Neuronal stem cell (in vitro differentiated cells): Measurements from ENCODE around the gene TAF1B.
"Not testable (repeated sequence)": the region's sequence is repeated elsewhere in the genome, so short reads cannot be mapped to it uniquely, and the experiment has no call there.

Experiments used
- DNase-seq: peaks from one replicate; pipeline ENCODE4 v3.0.0-alpha.2; 2013; ENCODE audit warnings: low spot score
- H2AFZ ChIP-seq: one replicate; pipeline ENCODE4 v1.6.1; 2013; ENCODE audit warnings: mild to moderate bottlenecking, low read length, inconsistent platforms
- H2AK5ac ChIP-seq: 2 replicates; pipeline ENCODE4 v1.6.1; 2013; ENCODE audit warnings: low read depth, mild to moderate bottlenecking, inconsistent platforms, low read length, moderate library complexity, mixed read lengths
- H2BK120ac ChIP-seq: 2 replicates; pipeline ENCODE4 v1.6.1; 2013; ENCODE audit warnings: low read depth, mild to moderate bottlenecking, inconsistent platforms, low read length, moderate library complexity, mixed read lengths
- H2BK12ac ChIP-seq: one replicate; pipeline ENCODE4 v1.6.1; 2013; ENCODE audit warnings: low read length, inconsistent platforms
- H2BK15ac ChIP-seq: 2 replicates; pipeline ENCODE4 v1.6.1; 2013; ENCODE audit warnings: mild to moderate bottlenecking, low read length, inconsistent platforms, mixed read lengths
- H2BK5ac ChIP-seq: one replicate; pipeline ENCODE4 v1.6.1; 2013; ENCODE audit warnings: inconsistent platforms, mild to moderate bottlenecking, low read length, moderate library complexity
- H3K14ac ChIP-seq: one replicate; pipeline ENCODE4 v1.6.1; 2013; ENCODE audit warnings: low read length, inconsistent platforms
- H3K18ac ChIP-seq: 2 replicates; pipeline ENCODE4 v1.6.1; 2013; ENCODE audit warnings: low read length, inconsistent platforms
- H3K23ac ChIP-seq: 2 replicates; pipeline ENCODE4 v1.6.1; 2013; ENCODE audit warnings: low read depth, mild to moderate bottlenecking, mixed read lengths, low read length, inconsistent platforms; ENCODE audit not compliant: poor library complexity
- H3K27ac ChIP-seq: replicated peaks from 3 replicates; pipeline ENCODE4 v1.5.1; 2013; ENCODE audit warnings: low read length, inconsistent platforms
- H3K27me3 ChIP-seq, 3 experiments: 2 replicates each; pipeline ENCODE4 v1.6.1; 2013; ENCODE audit warnings: low read length in 3 of 3, mild to moderate bottlenecking in 2 of 3, inconsistent platforms in 1 of 3, low read depth in 1 of 3, mixed read lengths in 1 of 3, moderate library complexity in 1 of 3; ENCODE audit not compliant: control insufficient read depth in 3 of 3, insufficient read depth in 3 of 3
- H3K36me3 ChIP-seq, 2 donors: replicated peaks in 1 of 2; 2 replicates each; pipeline ENCODE4 v1.6.1; 2013; ENCODE audit warnings: low read length in 2 of 2; ENCODE audit not compliant: control insufficient read depth in 2 of 2, insufficient read depth in 2 of 2
- H3K4ac ChIP-seq: 2 replicates; pipeline ENCODE4 v1.6.1; 2013; ENCODE audit warnings: inconsistent platforms, mild to moderate bottlenecking, low read length, moderate library complexity
- H3K4me1 ChIP-seq, 2 donors: 1 replicate in 1 of 2; 2 replicates in 1 of 2; pipeline ENCODE4 v1.6.1; 2013; ENCODE audit warnings: low read length in 2 of 2, low read depth in 1 of 2; ENCODE audit not compliant: control insufficient read depth in 2 of 2, insufficient read depth in 1 of 2
- H3K4me2 ChIP-seq: one replicate; pipeline ENCODE4 v1.6.1; 2013; ENCODE audit warnings: mild to moderate bottlenecking, low read length, inconsistent platforms; ENCODE audit not compliant: insufficient read depth, poor library complexity, severe bottlenecking
- H3K4me3 ChIP-seq, 2 donors: 2 replicates each; pipeline ENCODE4 v1.5.1; 2013; ENCODE audit warnings: low read length in 2 of 2, mild to moderate bottlenecking in 2 of 2, inconsistent platforms in 1 of 2, moderate library complexity in 1 of 2
- H3K79me1 ChIP-seq: one replicate; pipeline ENCODE4 v1.6.1; 2013; ENCODE audit warnings: low read depth, mild to moderate bottlenecking, inconsistent platforms, low read length, moderate library complexity
- H3K9ac ChIP-seq: one replicate; pipeline ENCODE4 v1.6.1; 2013; ENCODE audit warnings: mild to moderate bottlenecking, low read depth, low read length, inconsistent platforms; ENCODE audit not compliant: poor library complexity
- H3K9me3 ChIP-seq, 2 donors: replicated peaks in 1 of 2; 2 replicates each; pipeline versions ENCODE3 to v1.6.1; 2013; ENCODE audit warnings: low read length in 2 of 2, mild to moderate bottlenecking in 2 of 2, inconsistent platforms in 1 of 2, low read depth in 1 of 2, mixed read lengths in 1 of 2, moderate library complexity in 1 of 2; ENCODE audit not compliant: control insufficient read depth in 2 of 2, insufficient read depth in 1 of 2
- H4K8ac ChIP-seq: one replicate; pipeline ENCODE4 v1.6.1; 2013; ENCODE audit warnings: low read depth, mild to moderate bottlenecking, inconsistent platforms, low read length, moderate library complexity
- H4K91ac ChIP-seq: one replicate; pipeline ENCODE4 v1.6.1; 2013; ENCODE audit warnings: low read length, low read depth, mild to moderate bottlenecking, inconsistent platforms; ENCODE audit not compliant: poor library complexity
- whole genome bisulfite sequencing, 2 donors: extraction: QIAGEN DNeasy Blood & Tissue Kit; methylation state at CpG; one replicate each; pipeline ENCODE4 v1.1.7; 2013; ENCODE audit warnings: missing lambda C conversion rate in 2 of 2, mixed read lengths in 1 of 2; ENCODE audit not compliant: insufficient read length in 2 of 2, insufficient replicate concordance in 1 of 2; ENCODE audit errors: extremely low coverage in 2 of 2; 5-methylcytosine and 5-hydroxymethylcytosine counted together

Gene TAF1B

DNA sequence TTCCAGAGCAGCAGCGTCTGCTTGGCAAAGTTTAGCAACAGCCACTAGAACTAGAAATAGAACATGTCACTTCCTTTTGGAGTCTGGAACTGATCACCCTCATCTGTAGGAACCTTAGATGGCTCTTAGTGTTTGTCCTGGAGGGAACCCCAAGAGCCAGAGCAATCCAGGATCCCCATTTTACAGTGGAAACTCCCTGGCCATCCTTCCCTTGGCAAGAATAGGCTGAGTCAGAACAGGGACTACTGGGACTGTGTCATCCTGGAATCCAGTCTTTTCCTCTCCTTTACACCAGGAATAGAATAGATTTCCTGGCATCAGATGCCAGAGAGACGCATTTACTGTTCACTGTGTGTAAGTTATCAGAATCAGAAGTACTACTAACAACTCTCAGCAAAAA, 75.0 kb downstream of the TAF1B start:
- DNase-seq: no peak
- Histone ChIP-seq H3K4ac (no peak overlapping the region), H3K4me1 (peaks cover 6 to 13% of the 10 kb centered on the region in 2 donors), H3K4me2 (no peak overlapping the region), H3K36me3 (peaks cover 7 to 87% of the 10 kb centered on the region in 2 donors), H4K8ac (no peak overlapping the region), H3K14ac (no peak overlapping the region), H3K27me3 (no peaks in the 10 kb centered on the region), H3K27ac (no peak overlapping the region), H3K79me1 (no peaks in the 10 kb centered on the region), H2BK5ac (no peak overlapping the region), H2BK15ac (no peak overlapping the region), H2BK12ac (no peak overlapping the region), H3K4me3 (no peak overlapping the region), H2BK120ac (no peak overlapping the region), H2AFZ (no peak overlapping the region), H3K18ac (no peak overlapping the region), H2AK5ac (no peak overlapping the region), H4K91ac (no peak overlapping the region), H3K9me3 (no peaks in the 10 kb centered on the region), H3K23ac (no peak overlapping the region), H3K9ac (no peak overlapping the region)
- WGBS, 2 donors: no CpG with 5 or more reads among the region's 2 CpGs

- Histone ChIP-seq H3K4me2 (no peak overlapping the region), H3K23ac (no peak overlapping the region), H2BK12ac (no peak overlapping the region), H3K36me3 (peaks cover 4 to 82% of the 10 kb centered on the region in 2 donors), H3K27ac (no peak overlapping the region), H2BK120ac (no peak overlapping the region), H2AFZ (no peak overlapping the region), H2BK5ac (no peak overlapping the region), H3K9me3 (no peaks in the 10 kb centered on the region), H3K4ac (no peak overlapping the region), H3K27me3 (no peaks in the 10 kb centered on the region), H3K4me1 (peaks cover 3 to 13% of the 10 kb centered on the region in 2 donors), H3K14ac (no peak overlapping the region), H3K4me3 (no peak overlapping the region), H3K79me1 (no peaks in the 10 kb centered on the region), H2AK5ac (no peak overlapping the region), H3K9ac (no peak overlapping the region), H4K8ac (no peak overlapping the region), H2BK15ac (no peak overlapping the region), H3K18ac (no peak overlapping the region), H4K91ac (no peak overlapping the region)
- DNase-seq: no peak
- no CpG with 5 or more reads among the region's 3 CpGs for WGBS, 2 donors
Measured at GRCh38 chr2:9919512-9919911, 76.2 kb downstream of the TAF1B start.

- not testable (repeated sequence) for H3K14ac ChIP-seq, H2BK5ac ChIP-seq, H2AFZ ChIP-seq, H3K27ac ChIP-seq, H2BK120ac ChIP-seq, H3K18ac ChIP-seq, H3K4me1 ChIP-seq, H2BK15ac ChIP-seq, H4K8ac ChIP-seq, H3K4me2 ChIP-seq, H4K91ac ChIP-seq, H3K9me3 ChIP-seq, H3K27me3 ChIP-seq, H3K4me3 ChIP-seq, H2AK5ac ChIP-seq, H3K9ac ChIP-seq, H3K4ac ChIP-seq, H3K79me1 ChIP-seq, DNase-seq, H2BK12ac ChIP-seq, H3K23ac ChIP-seq
- peaks cover 0 to 29% of the 10 kb centered on the region in 2 donors for H3K36me3 ChIP-seq
- WGBS, 2 donors: no CpG with 5 or more reads among the region's 2 CpGs
Measured at GRCh38 chr2:9927020-9927419, 83.7 kb downstream of the TAF1B start.

GRCh38 chr2:9937258-9937657, 94.0 kb downstream of the TAF1B start:
- no peak overlapping the region for H3K14ac ChIP-seq
- no peak overlapping the region for H3K23ac ChIP-seq
- peaks cover 9 to 12% of the 10 kb centered on the region in 2 donors for H3K4me1 ChIP-seq
- H2BK15ac ChIP-seq: no peak overlapping the region
- no peak overlapping the region for H3K27ac ChIP-seq
- no peak overlapping the region for H2BK12ac ChIP-seq
- no peak overlapping the region for H3K4me3 ChIP-seq
- H4K91ac ChIP-seq: no peak overlapping the region
- no peaks in the 10 kb centered on the region for H3K79me1 ChIP-seq
- no peak overlapping the region for H3K4me2 ChIP-seq
- no peak for DNase-seq
- H3K9me3 ChIP-seq: peaks cover 0 to 8% of the 10 kb centered on the region in 2 donors
- H2AFZ ChIP-seq: no peak overlapping the region
- no peak overlapping the region for H3K4ac ChIP-seq
- WGBS, 2 donors: no CpG with 5 or more reads among the region's 4 CpGs
- H3K36me3 ChIP-seq: peaks cover 5 to 32% of the 10 kb centered on the region in 2 donors
- H4K8ac ChIP-seq: no peak overlapping the region
- H2BK120ac ChIP-seq: no peak overlapping the region
- no peak overlapping the region for H2AK5ac ChIP-seq
- no peak overlapping the region for H3K18ac ChIP-seq
- no peaks in the 10 kb centered on the region for H3K27me3 ChIP-seq
- no peak overlapping the region for H3K9ac ChIP-seq
- no peak overlapping the region for H2BK5ac ChIP-seq
